LNCaP clone FGC (cell line): ENCODE data around the gene CILP.

Experiments
- DNase-seq: peaks from one replicate; pipeline ENCODE4 v3.0.0-alpha.2; 2011; ENCODE audit warnings: low read depth
- H3K4me3 ChIP-seq: 2 replicates; pipeline ENCODE4 v1.5.1; 2011; ENCODE audit warnings: mild to moderate bottlenecking, low read depth, low read length, control low read depth
- CTCF ChIP-seq: IDR thresholded peaks from 2 replicates; pipeline ENCODE4 v1.5.1; 2012; ENCODE audit warnings: mild to moderate bottlenecking; ENCODE audit not compliant: control insufficient read depth, insufficient read depth; ENCODE audit errors: extremely low read depth

Gene CILP

GRCh38 chr15:65254356-65254755 is 43.1 kb upstream of the CILP start:
- H3K4me3 ChIP-seq: no peak overlapping the region
- no peak for TF ChIP-seq CTCF
- no peak for DNase-seq

- no peak for TF ChIP-seq CTCF
- H3K4me3 ChIP-seq: no peak overlapping the region
- no peak for DNase-seq
These were observed 38.4 kb upstream of the CILP start for GRCh38 chr15:65249641-65250040.

GRCh38 chr15:65248511-65249255 is 37.4 kb upstream of the CILP start:
- H3K4me3 ChIP-seq: no peak overlapping the region
- TF ChIP-seq CTCF: no peak
- no peak for DNase-seq

- no peak overlapping the region for H3K4me3 ChIP-seq
- DNase-seq: no peak
- no peak for TF ChIP-seq CTCF
These were observed 35.7 kb upstream of the CILP start for GRCh38 chr15:65246939-65247338.

GRCh38 chr15:65246026-65246714 is 34.9 kb upstream of the CILP start:
- no peak for TF ChIP-seq CTCF
- no peak overlapping the region for H3K4me3 ChIP-seq
- no peak for DNase-seq

GRCh38 chr15:65245096-65245856 is 34.0 kb upstream of the CILP start:
- no peak for TF ChIP-seq CTCF
- no peak overlapping the region for H3K4me3 ChIP-seq
- no peak for DNase-seq
